Pancreas (tissue), 10 donors: ENCODE results near the gene MT1E. TPM values are rescaled to one million over a fixed set of nuclear protein-coding genes. Genes with fewer than 3 reads are reported as not detected.
A peak's percentile ranks its signal among the peaks of the same experiment; 100 is the strongest.

Experiments
- ATAC-seq, 4 donors: fragments of 200-7000 bp; cut with Tn5 transposase; one replicate each; pipeline versions ENCODE4 v1.8.0 to v1.9.1; 2020; ENCODE audit warnings: mild to moderate bottlenecking in 4 of 4, moderate library complexity in 4 of 4
- DNase-seq, 6 donors: peaks; one replicate each; pipeline ENCODE4 v3.0.0-alpha.2; 2020
- FAIRE-seq: peaks from 2 replicates; lab custom pipeline; 2012; peaks lifted over from hg19 to GRCh38; lab: Jason Lieb, UNC
- H3K27ac ChIP-seq, 4 donors: fragments of 200-600 bp; sonication (generic); 1 replicate in 3 of 4; 2 replicates in 1 of 4; pipeline versions ENCODE4 v1.5.0 to v1.8.0; 2020
- H3K27me3 ChIP-seq, 4 donors: fragments of 200-600 bp; one replicate each; pipeline ENCODE4 v1.8.0; 2021
- H3K36me3 ChIP-seq, 3 donors: fragments of 200-600 bp; sonication (generic) in 1 of 3; one replicate each; pipeline versions ENCODE4 v1.5.0 to v1.8.0; 2020 to 2021
- H3K4me1 ChIP-seq, 3 donors: fragments of 200-600 bp; one replicate each; pipeline ENCODE4 v1.8.0; 2021
- H3K4me3 ChIP-seq, 4 donors: fragments of 200-600 bp; sonication (generic) in 2 of 4; one replicate each; pipeline versions ENCODE4 v1.5.0 to v1.8.0; 2020 to 2021
- H3K9me3 ChIP-seq, 4 donors: fragments of 200-600 bp; one replicate each; pipeline ENCODE4 v1.8.0; 2021
- WGBS, 2 donors: extraction: QIAGEN DNeasy Blood & Tissue Kit; methylation state at CpG; one replicate each; pipeline ENCODE4 v1.1.7; 2013; 5-methylcytosine and 5-hydroxymethylcytosine counted together
- intact Hi-C, 3 donors: fragments of 100-400 bp; cut with DNase I; formaldehyde crosslinking; loops; one replicate each; pipeline versions ENCODE4 v1.11.1 to v1.14.2; 2022
- polyA plus RNA-seq, 2 donors: library from polyadenylated mRNA; stranded (reverse); fragments of 200-250 nt; gene quantifications; one replicate each; pipeline ENCODE4 v1.2.3, GENCODE V29; 2013
- total RNA-seq, 6 donors: library from RNA; stranded (reverse); fragmentation: NEBNext Ultra II Directional in 4 of 6; extraction: Animal tissue kit (Norgen Biotek cat#: 25700) in 4 of 6; gene quantifications; one replicate each; pipeline versions ENCODE4 v1.2.1 to v1.2.4, GENCODE V29; 2021 to 2023
- TF ChIP-seq, protein P1 (sequence below), 4 donors: fragments of 200-600 bp; sonication (generic) in 3 of 4; IDR thresholded peaks; one replicate each; pipeline versions ENCODE4 v1.5.0 to v1.8.0; 2021; ENCODE audit warnings: antibody characterized with exemption in 4 of 4
- donor health status: healthy with polysubstance abuse.
- donor health status: DM: no; HTN: no; CAD: no; lungs with moderate emphysema.
- donor health status: DM: no; HTN: no; CAD: no.
- donor health status: control.
- donor health status: control.
- donor health status: Bipolar disorder and iron deficiency.
- donor health status: DM: yes; HTN: yes; CAD: no.
- donor health status: DM: no; HTN: no; CAD: no.
- donor health status: DM: no; HTN: no; CAD: no.
- donor health status: DM: yes; HTN: yes; CAD: no.

The MT1E gene
- total and polyA plus RNA-seq, 8 donors: 36.1 to 646 (median 203) TPM

DNA sequence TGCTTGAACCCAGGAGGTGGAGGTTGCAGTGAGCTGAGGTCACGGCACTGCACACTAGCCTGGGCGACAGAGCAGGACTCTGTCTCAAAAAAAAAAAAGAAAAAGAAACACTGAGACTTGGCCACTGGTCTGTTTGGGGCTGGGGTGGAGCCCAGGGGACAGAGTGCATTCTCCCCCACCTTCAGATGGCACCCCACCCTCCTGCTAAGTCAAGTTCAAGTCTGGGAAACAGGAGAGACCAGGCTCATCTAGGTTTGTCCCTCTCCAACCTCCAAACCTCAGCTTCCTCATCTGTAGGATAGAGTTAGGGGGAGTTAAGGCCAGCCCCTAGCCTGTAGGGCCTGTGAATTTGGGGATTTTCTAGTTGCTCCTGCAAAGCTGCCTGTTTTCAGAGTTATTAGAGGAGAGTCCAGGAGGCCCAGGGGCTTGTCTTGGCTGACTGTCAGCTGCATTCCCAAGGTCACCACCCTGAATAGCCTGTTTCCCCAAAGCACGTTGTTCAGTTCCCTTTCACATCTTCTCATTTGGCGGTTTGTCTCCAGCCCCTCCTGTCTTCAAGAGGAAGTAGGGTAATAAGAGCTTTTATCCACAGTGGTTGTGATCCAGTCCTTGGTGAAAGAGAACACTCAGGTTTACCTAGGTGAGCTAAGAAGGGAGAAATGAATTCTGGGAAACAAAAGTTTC lies 34.1 kb upstream of the MT1E start:
- H3K27ac ChIP-seq: no peak overlapping the region
- H3K4me3 ChIP-seq: no peak overlapping the region
- WGBS, 2 donors: 53 to 56% methylated on average over 4 of the region's 4 CpGs
- peaks cover 0 to 3% (median 0%) of the 10 kb centered on the region in 3 donors for H3K4me1 ChIP-seq
- TF ChIP-seq, protein P1, sequence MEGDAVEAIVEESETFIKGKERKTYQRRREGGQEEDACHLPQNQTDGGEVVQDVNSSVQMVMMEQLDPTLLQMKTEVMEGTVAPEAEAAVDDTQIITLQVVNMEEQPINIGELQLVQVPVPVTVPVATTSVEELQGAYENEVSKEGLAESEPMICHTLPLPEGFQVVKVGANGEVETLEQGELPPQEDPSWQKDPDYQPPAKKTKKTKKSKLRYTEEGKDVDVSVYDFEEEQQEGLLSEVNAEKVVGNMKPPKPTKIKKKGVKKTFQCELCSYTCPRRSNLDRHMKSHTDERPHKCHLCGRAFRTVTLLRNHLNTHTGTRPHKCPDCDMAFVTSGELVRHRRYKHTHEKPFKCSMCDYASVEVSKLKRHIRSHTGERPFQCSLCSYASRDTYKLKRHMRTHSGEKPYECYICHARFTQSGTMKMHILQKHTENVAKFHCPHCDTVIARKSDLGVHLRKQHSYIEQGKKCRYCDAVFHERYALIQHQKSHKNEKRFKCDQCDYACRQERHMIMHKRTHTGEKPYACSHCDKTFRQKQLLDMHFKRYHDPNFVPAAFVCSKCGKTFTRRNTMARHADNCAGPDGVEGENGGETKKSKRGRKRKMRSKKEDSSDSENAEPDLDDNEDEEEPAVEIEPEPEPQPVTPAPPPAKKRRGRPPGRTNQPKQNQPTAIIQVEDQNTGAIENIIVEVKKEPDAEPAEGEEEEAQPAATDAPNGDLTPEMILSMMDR (IDR thresholded peaks at IDR 0.05): no peak
- no peaks in the 10 kb centered on the region for H3K27me3 ChIP-seq
- intact Hi-C loops: no loop called here
- peak in 1 of 4 donors; percentile 53 for ATAC-seq
- FAIRE-seq: no peak
- no peak for DNase-seq
- no peaks in the 10 kb centered on the region for H3K36me3 ChIP-seq
- H3K9me3 ChIP-seq: no peaks in the 10 kb centered on the region

- WGBS, 2 donors: 89 to 96% methylated on average over 6 of the region's 6 CpGs
- TF ChIP-seq, protein P1 (IDR thresholded peaks at IDR 0.05): no peak
- Histone ChIP-seq H3K27ac (no peak overlapping the region), H3K36me3 (no peaks in the 10 kb centered on the region), H3K27me3 (no peaks in the 10 kb centered on the region), H3K9me3 (no peaks in the 10 kb centered on the region), H3K4me3 (no peak overlapping the region), H3K4me1 (peaks cover 0 to 3% (median 0%) of the 10 kb centered on the region in 3 donors)
- DNase-seq (no peak), FAIRE-seq (no peak), ATAC-seq (no peak)
- intact Hi-C loops: no loop called here
Measured at GRCh38 chr16:56593573-56594291, 31.8 kb upstream of the MT1E start.

DNA sequence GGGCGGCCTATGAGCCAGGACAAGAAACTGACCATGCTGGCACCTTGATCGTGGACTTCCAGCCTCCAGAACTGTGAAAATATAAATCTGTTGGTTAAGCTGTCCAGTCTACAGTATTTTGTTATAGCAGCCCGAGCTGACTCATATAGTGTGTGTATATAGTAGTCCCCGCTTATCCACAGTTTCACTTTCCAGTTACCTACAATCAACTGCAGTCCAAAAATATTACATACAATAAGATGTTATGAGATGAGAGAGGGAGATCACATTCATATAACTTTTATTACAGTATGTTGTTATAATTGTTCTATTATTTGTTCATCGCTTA lies 31.3 kb upstream of the MT1E start:
- 92 to 98% methylated on average over 5 of the region's 5 CpGs for WGBS, 2 donors
- DNase-seq: no peak
- Histone ChIP-seq H3K36me3 (no peaks in the 10 kb centered on the region), H3K4me3 (no peak overlapping the region), H3K9me3 (no peaks in the 10 kb centered on the region), H3K27me3 (no peaks in the 10 kb centered on the region), H3K27ac (no peak overlapping the region), H3K4me1 (peaks cover 0 to 3% (median 0%) of the 10 kb centered on the region in 3 donors)
- intact Hi-C loops: no loop called here
- no peak for FAIRE-seq
- no peak for ATAC-seq
- TF ChIP-seq, protein P1 (IDR thresholded peaks at IDR 0.05): no peak

DNA sequence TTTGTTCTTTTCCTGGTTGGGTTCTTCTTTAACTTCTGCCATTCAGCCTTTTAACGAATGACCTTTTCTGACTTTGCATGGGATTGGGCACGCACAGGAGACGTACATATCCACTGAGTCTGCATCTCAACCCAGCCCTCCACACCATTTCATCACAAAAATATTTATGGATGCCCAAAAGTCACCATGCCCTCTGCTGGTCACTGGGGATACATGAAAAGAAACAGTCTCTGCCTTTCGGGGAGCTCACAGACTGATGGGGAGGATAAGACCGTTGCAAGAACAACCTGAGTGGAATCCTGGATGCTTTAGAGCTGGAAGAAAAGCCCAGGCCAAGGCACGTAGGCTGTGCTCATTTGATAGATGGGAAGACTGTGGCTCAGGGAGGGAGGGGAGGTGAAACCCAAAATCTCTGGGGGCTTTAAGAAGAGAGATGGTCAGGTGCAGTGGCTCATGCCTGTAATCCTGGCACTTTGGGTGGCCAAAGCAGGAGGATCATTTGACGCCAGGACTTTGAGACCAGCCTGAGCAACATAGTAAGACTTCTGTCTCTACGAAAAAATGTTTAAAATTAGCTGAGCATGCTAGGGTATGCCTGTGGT lies 25.1 kb upstream of the MT1E start:
- Histone ChIP-seq H3K4me1 (no peaks in the 10 kb centered on the region), H3K4me3 (no peak overlapping the region), H3K27ac (no peak overlapping the region), H3K9me3 (no peaks in the 10 kb centered on the region), H3K36me3 (no peaks in the 10 kb centered on the region), H3K27me3 (no peaks in the 10 kb centered on the region)
- ATAC-seq: peak in 3 of 4 donors; percentile 61 to 76 (median 71)
- DNase-seq: peak in 1 of 6 donors; percentile 49
- intact Hi-C loops: no loop called here
- no peak for FAIRE-seq
- 19 to 20% methylated on average over 8 of the region's 8 CpGs for WGBS, 2 donors
- TF ChIP-seq, protein P1 (IDR thresholded peaks at IDR 0.05): peak; percentile 20 to 50 (median 34)
